NCI-H446 treated with DMSO at 0.1 percent for 48 hours (cell line): ENCODE data around the gene EIF2S2.
"Not testable (repeated sequence)": the region's sequence is repeated elsewhere in the genome, so short reads cannot be mapped to it uniquely, and the experiment has no call there.

Experiments used
- DNase-seq: peaks from one replicate; lab custom pipeline; 2025; lab: John Stamatoyannopoulos, UW

The EIF2S2 gene

GRCh38 chr20:34111702-34112599 lies at the start of gene EIF2S2:
TSS of gene EIF2S2 (minus strand) at chr20:34112243. CDS start at chr20:34112110, 133 bp downstream.
- DNase-seq, result peak; percentile 97

GRCh38 chr20:34157697-34158096 lies 45.7 kb upstream of the EIF2S2 start:
- DNase-seq, result not testable (repeated sequence)

- DNase-seq, result no peak
Observed at GRCh38 chr20:34155836-34156235, 43.8 kb upstream of the EIF2S2 start.

GRCh38 chr20:34153169-34153568 lies 41.1 kb upstream of the EIF2S2 start:
- not testable (repeated sequence) for DNase-seq

- DNase-seq, result not testable (repeated sequence)
Observed at GRCh38 chr20:34152073-34152472, 40.0 kb upstream of the EIF2S2 start.

GRCh38 chr20:34150306-34151000 lies 38.4 kb upstream of the EIF2S2 start:
- no peak for DNase-seq

GRCh38 chr20:34145280-34145819 lies 33.3 kb upstream of the EIF2S2 start:
- DNase-seq, result no peak

- no peak for DNase-seq
Observed at GRCh38 chr20:34143951-34144350, 31.9 kb upstream of the EIF2S2 start.

GRCh38 chr20:34142121-34142520 lies 30.1 kb upstream of the EIF2S2 start:
- DNase-seq, result no peak

- DNase-seq, result no peak
Observed at GRCh38 chr20:34141293-34141692, 29.2 kb upstream of the EIF2S2 start.

- DNase-seq, result not testable (repeated sequence)
Observed at GRCh38 chr20:34135525-34136275, 23.7 kb upstream of the EIF2S2 start.

- not testable (repeated sequence) for DNase-seq
Observed at GRCh38 chr20:34133365-34133860, 21.4 kb upstream of the EIF2S2 start.

GRCh38 chr20:34132943-34133342 lies 20.9 kb upstream of the EIF2S2 start:
- not testable (repeated sequence) for DNase-seq

GRCh38 chr20:34132491-34132890 lies 20.4 kb upstream of the EIF2S2 start:
- not testable (repeated sequence) for DNase-seq

GRCh38 chr20:34131491-34131890 lies 19.4 kb upstream of the EIF2S2 start:
- no peak for DNase-seq

GRCh38 chr20:34129518-34130162 lies 17.6 kb upstream of the EIF2S2 start:
- peak; percentile 41 for DNase-seq

- DNase-seq, result no peak
Observed at GRCh38 chr20:34127792-34128191, 15.7 kb upstream of the EIF2S2 start.

- no peak for DNase-seq
Observed at GRCh38 chr20:34124469-34125249, 12.6 kb upstream of the EIF2S2 start.

GRCh38 chr20:34123309-34123708 lies 11.3 kb upstream of the EIF2S2 start:
- DNase-seq, result no peak

- no peak for DNase-seq
Observed at GRCh38 chr20:34122274-34122980, 10.4 kb upstream of the EIF2S2 start.
